GM21717 (cell line): ENCODE results near the gene EPHB6.

Source experiments
- ATAC-seq: cut with Tn5 transposase; IDR thresholded peaks from one replicate; pipeline ENCODE4 v1.9.1; 2021; ENCODE audit warnings: mild to moderate bottlenecking, moderate library complexity; ENCODE audit not compliant: unreplicated experiment

Gene EPHB6, protein sequence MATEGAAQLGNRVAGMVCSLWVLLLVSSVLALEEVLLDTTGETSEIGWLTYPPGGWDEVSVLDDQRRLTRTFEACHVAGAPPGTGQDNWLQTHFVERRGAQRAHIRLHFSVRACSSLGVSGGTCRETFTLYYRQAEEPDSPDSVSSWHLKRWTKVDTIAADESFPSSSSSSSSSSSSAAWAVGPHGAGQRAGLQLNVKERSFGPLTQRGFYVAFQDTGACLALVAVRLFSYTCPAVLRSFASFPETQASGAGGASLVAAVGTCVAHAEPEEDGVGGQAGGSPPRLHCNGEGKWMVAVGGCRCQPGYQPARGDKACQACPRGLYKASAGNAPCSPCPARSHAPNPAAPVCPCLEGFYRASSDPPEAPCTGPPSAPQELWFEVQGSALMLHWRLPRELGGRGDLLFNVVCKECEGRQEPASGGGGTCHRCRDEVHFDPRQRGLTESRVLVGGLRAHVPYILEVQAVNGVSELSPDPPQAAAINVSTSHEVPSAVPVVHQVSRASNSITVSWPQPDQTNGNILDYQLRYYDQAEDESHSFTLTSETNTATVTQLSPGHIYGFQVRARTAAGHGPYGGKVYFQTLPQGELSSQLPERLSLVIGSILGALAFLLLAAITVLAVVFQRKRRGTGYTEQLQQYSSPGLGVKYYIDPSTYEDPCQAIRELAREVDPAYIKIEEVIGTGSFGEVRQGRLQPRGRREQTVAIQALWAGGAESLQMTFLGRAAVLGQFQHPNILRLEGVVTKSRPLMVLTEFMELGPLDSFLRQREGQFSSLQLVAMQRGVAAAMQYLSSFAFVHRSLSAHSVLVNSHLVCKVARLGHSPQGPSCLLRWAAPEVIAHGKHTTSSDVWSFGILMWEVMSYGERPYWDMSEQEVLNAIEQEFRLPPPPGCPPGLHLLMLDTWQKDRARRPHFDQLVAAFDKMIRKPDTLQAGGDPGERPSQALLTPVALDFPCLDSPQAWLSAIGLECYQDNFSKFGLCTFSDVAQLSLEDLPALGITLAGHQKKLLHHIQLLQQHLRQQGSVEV

GRCh38 chr7:142854372-142855113 is at the start of gene EPHB6:
TSS of gene EPHB6 (plus strand) at chr7:142855076. CDS start at chr7:142863228, 8,152 bp downstream.
- ATAC-seq, result peak; percentile 65

DNA sequence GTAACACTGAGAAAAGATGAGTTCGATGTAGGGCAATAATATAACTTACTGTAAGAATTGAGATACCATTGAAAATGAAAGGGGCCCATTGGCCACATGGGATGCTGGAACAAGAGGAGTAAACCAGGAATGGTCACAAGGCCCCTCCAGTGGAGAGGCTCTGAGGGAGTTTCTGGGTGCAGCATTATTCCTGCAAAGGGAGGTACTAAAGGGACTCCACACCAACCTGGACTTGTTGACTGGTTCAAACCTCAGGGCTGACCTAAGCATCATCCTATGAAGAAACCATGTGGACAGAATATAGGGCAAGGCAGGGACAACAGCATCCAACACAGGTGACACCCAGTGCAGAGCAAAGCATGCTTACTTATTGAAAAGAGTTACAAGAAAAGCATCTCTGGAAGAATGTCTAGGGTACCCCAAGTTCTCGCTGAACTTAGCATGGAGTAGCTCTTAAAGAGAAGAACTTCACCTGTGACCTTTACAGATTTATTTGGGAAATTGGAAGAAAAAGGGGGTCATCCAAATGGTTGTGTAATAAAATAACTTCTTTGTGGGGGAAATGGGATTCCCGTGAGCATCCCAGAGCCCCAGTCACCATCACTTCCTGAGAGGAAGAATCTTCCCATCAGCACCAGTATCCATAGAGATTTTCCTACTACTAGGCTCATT is 49.4 kb upstream of the EPHB6 start:
- no peak for ATAC-seq

DNA sequence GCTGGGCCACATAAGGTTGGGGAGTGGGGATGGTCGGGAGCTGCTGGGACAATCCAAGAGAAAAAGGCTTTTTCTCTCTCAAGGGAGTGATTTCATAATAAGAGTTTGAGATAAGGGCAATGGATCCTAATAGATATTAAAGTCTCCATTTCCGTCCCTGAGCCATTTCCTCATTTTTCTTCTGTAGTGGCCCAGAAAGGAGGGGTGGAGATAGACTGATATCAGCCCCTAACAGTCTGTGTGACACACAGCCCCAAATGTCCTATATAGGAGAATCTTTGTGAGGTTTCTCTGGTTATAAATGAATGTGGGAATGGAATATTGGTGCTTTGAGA is 48.9 kb upstream of the EPHB6 start:
- no peak for ATAC-seq

DNA sequence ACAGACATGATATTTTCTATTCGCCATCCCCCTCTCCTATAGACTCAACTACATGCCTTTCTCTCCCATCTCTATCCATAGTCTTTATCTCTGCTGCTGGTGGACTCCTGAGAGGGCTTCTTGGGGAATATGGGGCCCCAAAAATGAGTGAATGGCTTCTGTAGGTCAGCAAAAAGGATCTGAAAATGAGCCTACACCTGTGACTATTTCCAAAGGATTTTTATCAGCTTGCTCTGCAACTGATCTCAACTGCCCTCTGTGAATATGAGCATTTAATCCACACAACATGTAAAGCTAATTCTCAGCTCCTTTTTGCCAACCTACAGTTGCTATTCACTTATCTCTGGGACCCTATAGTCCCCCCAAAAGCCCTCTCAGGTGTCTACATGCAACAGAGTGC is 47.9 kb upstream of the EPHB6 start:
- no peak for ATAC-seq

- ATAC-seq, result peak; percentile 24
These were observed 46.9 kb upstream of the EPHB6 start for GRCh38 chr7:142807855-142808460.

- peak; percentile 25 for ATAC-seq
These were observed 46.4 kb upstream of the EPHB6 start for GRCh38 chr7:142808461-142808801.

DNA sequence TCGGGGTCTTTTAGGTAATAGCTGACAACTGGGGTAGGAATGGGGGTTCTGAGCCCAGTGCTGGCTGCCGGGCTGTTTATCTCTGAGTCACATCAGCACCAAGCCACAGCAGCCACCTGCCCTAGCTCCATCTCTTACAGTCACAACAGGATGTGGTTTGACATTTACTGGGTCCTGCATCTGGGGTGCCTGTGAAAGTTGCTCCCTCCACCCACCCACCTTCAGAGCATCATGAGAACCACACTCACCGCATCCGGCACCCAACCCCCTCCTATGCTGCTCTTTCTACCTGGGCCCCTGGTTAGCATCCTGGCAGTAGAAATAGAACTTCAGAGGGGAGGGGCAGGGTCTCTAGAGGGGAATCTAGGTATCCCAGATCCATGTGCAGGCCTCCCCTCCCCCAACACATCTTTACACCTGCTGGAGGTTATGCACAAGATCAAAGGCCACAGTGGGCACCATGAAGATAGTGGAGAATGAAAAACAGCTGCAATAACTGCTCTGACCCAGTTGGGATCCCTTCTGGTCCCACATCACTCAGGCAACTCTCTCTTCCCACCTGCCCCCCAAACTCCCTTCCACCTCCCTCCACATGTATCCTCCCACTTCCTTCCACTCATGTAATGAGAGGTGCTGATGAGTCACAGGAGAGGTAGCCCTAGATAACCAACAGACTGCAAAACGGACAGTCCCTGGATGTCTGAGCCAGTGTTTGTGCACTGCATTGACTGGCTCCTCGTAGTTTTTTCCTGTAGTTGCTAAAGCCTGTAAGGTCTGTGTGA is 45.9 kb upstream of the EPHB6 start:
- ATAC-seq, result peak; percentile 91

- no peak for ATAC-seq
These were observed 45.2 kb upstream of the EPHB6 start for GRCh38 chr7:142809671-142810070.

GRCh38 chr7:142811154-142811737 is 43.6 kb upstream of the EPHB6 start:
- ATAC-seq, result no peak

- no peak for ATAC-seq
These were observed 42.2 kb upstream of the EPHB6 start for GRCh38 chr7:142812437-142813215.

- ATAC-seq, result no peak
These were observed 41.6 kb upstream of the EPHB6 start for GRCh38 chr7:142813226-142813625.

DNA sequence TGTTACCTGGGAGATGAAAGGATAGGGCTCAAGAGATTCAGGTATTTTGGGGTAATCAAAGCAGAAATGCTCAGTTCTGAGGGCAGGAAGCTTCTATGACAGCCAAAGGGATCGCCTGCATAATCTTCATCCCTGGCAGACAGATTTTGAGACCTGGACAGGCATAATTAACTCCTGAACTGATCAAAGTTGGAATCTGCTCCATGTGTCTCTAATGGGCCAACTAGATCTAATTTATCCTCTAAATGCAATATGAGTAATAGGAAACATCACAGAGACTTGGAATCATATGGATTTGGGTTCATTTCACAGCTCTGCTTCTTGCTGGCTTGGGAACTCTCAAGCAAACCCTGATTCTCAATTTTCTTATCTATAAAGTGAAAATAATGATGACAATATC is 41.2 kb upstream of the EPHB6 start:
- no peak for ATAC-seq

- ATAC-seq, result no peak
These were observed 40.4 kb upstream of the EPHB6 start for GRCh38 chr7:142814451-142814850.

GRCh38 chr7:142815134-142815533 is 39.7 kb upstream of the EPHB6 start:
- ATAC-seq, result no peak

GRCh38 chr7:142817506-142817905 is 37.4 kb upstream of the EPHB6 start:
- no peak for ATAC-seq

GRCh38 chr7:142819530-142819929 is 35.3 kb upstream of the EPHB6 start:
- ATAC-seq, result no peak

DNA sequence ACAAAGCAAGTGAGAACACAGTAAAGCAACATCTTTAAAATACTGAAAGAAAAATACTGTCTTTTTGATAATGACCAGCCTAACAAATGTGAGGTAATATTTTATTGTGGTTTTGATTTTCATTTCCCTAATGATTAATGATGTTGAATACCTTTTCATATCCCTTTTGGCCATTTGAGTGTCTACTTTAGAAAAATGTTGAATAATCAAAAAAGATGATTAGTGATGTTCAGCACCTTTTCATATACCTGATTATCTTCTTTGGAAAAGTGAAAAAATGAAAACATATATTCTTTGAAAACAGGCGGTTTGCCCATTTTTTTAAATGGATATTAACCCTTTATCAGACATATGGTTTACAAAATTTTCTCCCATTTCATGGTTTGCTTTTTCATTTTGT is 32.2 kb upstream of the EPHB6 start:
- ATAC-seq, result no peak

DNA sequence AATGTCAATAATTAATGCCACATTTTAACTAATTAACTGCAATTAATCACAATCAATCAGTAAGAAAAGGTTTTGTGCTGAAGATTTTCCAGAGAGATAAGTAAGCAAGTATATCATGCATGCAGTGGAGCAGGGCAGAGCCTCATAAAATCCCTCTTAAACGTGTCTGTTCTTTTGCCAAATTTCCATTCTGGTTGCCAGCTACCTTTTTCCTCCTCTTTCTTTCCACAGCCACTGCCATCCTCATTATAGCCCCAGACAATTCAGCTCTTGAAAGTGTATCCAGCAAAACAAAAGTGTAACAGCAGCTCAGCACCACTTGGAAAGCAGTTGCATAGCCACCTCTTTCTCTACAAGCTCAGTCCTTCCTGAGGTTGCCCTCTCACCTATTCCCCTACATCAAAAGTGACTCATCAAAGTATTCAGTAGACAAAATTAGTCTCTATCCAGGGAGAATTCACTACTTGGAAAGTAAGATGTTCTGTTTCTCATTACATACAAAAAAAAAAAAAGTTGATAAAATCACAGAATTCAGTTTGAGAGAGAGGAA is 26.9 kb upstream of the EPHB6 start:
- no peak for ATAC-seq
